HT1080 (cell line): ENCODE results near the gene VSIG8. TPM values are rescaled to one million over a fixed set of nuclear protein-coding genes. Genes with fewer than 3 reads are reported as not detected.

Experiments
- DNase-seq: peaks from one replicate; pipeline ENCODE4 v3.0.0-alpha.2; 2015; ENCODE audit warnings: low read depth
- total RNA-seq: library from RNA; depleted of rRNA; stranded (reverse); fragments of >200 nt; shearing (Covaris generic); gene quantifications from 2 replicates; pipeline ENCODE4 v1.2.3, GENCODE V29; 2014

VSIG8 gene
- total RNA-seq, 1 experiment from 2014 or later: 0.03 TPM

- no peak for DNase-seq
Observed at GRCh38 chr1:159884296-159884695, 21.8 kb upstream of the VSIG8 start.

GRCh38 chr1:159883134-159883533, 20.7 kb upstream of the VSIG8 start:
- DNase-seq: no peak

- DNase-seq: peak; percentile 86
Observed at GRCh38 chr1:159882527-159882862, 20.0 kb upstream of the VSIG8 start.

- DNase-seq: peak; percentile 99
Observed at GRCh38 chr1:159881622-159882526, 19.4 kb upstream of the VSIG8 start.

- DNase-seq: no peak
Observed at GRCh38 chr1:159880430-159880829, 18.0 kb upstream of the VSIG8 start.

- peak; percentile 85 for DNase-seq
Observed at GRCh38 chr1:159879977-159880376, 17.5 kb upstream of the VSIG8 start.

- DNase-seq: no peak
Observed at GRCh38 chr1:159879136-159879535, 16.7 kb upstream of the VSIG8 start.

GRCh38 chr1:159877695-159878444, 15.4 kb upstream of the VSIG8 start:
- no peak for DNase-seq

GRCh38 chr1:159873530-159874143, 11.2 kb upstream of the VSIG8 start:
- no peak for DNase-seq

GRCh38 chr1:159872891-159873290, 10.4 kb upstream of the VSIG8 start:
- no peak for DNase-seq

- no peak for DNase-seq
Observed at GRCh38 chr1:159870704-159871103, 8.2 kb upstream of the VSIG8 start.

GRCh38 chr1:159869607-159870006, 7.2 kb upstream of the VSIG8 start:
- no peak for DNase-seq

- peak; percentile 93 for DNase-seq
Observed at GRCh38 chr1:159869173-159869572, 6.7 kb upstream of the VSIG8 start.

GRCh38 chr1:159868766-159869165, 6.3 kb upstream of the VSIG8 start:
- no peak for DNase-seq

GRCh38 chr1:159867664-159868026, 5.2 kb upstream of the VSIG8 start:
- no peak for DNase-seq

GRCh38 chr1:159866905-159867663, 4.6 kb upstream of the VSIG8 start:
- peak; percentile 38 for DNase-seq

GRCh38 chr1:159866066-159866465, 3.6 kb upstream of the VSIG8 start:
- no peak for DNase-seq

- no peak for DNase-seq
Observed at GRCh38 chr1:159864262-159864661, 1.8 kb upstream of the VSIG8 start.

- no peak for DNase-seq
Observed at GRCh38 chr1:159862031-159862430, 426 bp downstream of the VSIG8 start.

- DNase-seq: no peak
Observed at GRCh38 chr1:159861218-159861617, 1.2 kb downstream of the VSIG8 start.

- no peak for DNase-seq
Observed at GRCh38 chr1:159860456-159860855, 2.0 kb downstream of the VSIG8 start.
